GM19023 (cell line): Measurements from ENCODE around the gene CRIM1.

ENCODE experiments used
- ATAC-seq: cut with Tn5 transposase; IDR thresholded peaks from one replicate; pipeline ENCODE4 v1.9.1; 2021; ENCODE audit warnings: mild to moderate bottlenecking, moderate library complexity; ENCODE audit not compliant: unreplicated experiment

Gene CRIM1

DNA sequence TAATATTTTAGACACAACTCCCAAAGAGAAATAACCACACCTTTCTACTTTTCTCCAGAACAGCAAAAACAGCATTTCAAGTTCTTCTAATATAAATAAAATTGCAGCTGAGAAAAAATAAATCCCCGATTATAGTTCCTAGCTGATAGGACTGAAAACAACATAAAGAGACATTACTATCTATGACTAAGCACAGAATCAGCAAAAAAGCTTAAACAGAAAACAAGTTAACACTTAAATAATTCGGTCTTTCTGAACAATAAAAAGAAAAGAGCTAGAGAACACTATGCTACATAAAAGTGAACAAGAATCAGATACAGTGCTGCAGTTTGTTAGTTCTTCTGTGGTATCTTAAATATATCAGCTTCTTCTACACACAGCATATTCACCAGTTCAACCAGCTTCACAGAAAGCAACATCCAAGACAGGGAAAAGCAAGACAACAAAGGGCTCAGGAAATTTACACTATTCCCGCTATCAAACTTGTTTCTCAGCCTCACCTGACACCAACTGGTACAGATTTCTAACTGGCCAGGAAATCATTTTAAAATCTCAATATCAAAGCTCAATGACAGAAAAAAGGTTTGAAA is 213.8 kb downstream of the CRIM1 start:
- ATAC-seq, result no peak

GRCh38 chr2:36570416-36570815 is 214.8 kb downstream of the CRIM1 start:
- no peak for ATAC-seq

GRCh38 chr2:36572054-36572718 is 216.6 kb downstream of the CRIM1 start:
- ATAC-seq, result no peak

DNA sequence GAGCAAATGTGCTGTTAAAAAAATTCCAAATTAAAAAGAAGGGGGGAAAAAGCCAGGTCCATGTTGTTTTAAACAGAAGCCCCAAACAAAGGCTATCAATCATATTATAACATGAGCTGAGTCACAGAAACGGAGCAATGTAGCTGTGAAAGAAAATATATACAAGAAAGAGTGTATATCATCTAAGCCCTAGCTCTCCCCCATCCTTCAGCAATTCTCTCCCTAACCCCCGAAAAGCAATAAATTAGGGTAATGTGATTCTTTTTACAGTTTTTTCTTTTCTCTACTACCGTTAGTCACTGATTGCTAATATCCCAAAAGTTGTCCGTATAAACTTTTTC is 217.1 kb downstream of the CRIM1 start:
- ATAC-seq, result no peak

DNA sequence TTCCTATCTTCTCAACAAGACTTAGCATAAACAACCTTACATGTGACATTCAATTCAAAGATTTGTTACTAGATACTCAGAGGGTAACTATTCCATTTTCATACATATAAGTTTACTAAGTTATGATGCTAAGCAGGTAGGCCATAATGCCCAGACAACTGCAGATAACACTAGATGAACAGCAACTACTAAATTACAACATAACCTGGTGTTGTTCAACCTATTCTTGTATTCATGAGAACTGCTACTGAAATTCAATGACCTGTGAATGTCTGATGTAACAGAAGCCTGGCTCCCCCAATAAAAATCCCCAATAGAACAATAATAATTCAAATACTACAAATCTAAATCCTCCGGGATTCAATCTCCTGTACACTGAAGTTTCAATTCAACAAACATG is 217.6 kb downstream of the CRIM1 start:
- no peak for ATAC-seq

DNA sequence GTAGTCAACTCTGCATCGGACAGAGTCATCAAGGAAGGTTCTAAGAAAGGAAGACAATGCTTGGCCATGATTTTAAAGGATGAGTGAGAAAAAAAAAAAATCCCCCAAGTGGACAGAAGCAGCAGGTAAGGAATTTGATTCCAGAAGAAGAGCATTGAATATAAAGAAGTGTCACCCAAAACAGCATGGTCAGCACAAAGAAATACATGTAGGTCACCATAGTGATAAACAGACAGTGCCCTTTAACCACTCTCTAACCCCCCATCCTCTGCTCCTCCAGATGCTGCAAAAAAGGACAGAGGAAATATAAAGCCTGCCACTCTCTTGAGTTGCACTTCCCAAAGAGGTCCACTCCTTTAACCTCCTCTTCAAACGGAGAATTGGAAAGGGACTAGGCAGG is 219.0 kb downstream of the CRIM1 start:
- ATAC-seq, result no peak

DNA sequence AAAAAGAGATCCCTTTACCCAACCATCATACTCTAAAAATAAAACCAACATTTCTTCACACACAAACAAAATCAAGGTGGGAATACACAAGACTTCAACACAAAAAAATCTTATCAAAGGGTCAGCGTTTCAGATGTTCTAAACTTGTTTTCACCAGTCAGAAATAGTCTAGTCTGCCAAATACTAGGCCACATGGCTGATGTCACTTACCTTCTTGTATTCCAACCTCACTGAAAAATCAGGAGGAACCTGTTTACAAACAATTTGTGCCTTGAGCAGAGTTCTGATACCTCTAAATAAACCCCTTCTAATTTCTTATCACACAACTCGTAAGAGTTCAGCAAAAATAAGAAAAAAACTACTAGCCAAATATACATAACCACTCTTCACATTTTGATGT is 222.3 kb downstream of the CRIM1 start:
- no peak for ATAC-seq

GRCh38 chr2:36578343-36579296 is 223.0 kb downstream of the CRIM1 start:
- no peak for ATAC-seq

DNA sequence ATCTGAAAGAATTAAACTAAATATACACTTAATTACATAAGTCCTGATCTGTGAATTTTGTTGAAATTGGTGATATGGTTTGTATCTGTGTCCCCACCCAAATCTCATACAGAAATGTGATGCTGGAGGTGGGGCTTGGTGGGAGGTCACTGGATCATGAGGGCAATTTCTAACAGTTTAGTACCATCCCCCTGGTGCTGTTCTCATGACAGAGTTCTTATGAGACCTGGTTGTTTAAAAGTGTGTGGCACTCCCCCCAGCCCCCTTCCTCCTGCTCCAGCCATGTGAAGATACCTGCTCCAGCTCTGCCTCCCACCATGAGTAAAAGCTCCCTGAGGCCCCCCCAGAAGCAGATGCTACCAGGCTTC is 223.7 kb downstream of the CRIM1 start:
- ATAC-seq, result no peak

GRCh38 chr2:36582538-36582937 is 227.0 kb downstream of the CRIM1 start:
- ATAC-seq, result no peak

GRCh38 chr2:36582951-36583350 is 227.4 kb downstream of the CRIM1 start:
- no peak for ATAC-seq

- ATAC-seq, result no peak
Observed at GRCh38 chr2:36584148-36584794, 228.7 kb downstream of the CRIM1 start.

GRCh38 chr2:36586672-36587071 is 231.1 kb downstream of the CRIM1 start:
- ATAC-seq, result no peak

GRCh38 chr2:36587101-36587500 is 231.5 kb downstream of the CRIM1 start:
- ATAC-seq, result no peak

- no peak for ATAC-seq
Observed at GRCh38 chr2:36587556-36587955, 232.0 kb downstream of the CRIM1 start.

- ATAC-seq, result no peak
Observed at GRCh38 chr2:36589230-36589630, 233.7 kb downstream of the CRIM1 start.

DNA sequence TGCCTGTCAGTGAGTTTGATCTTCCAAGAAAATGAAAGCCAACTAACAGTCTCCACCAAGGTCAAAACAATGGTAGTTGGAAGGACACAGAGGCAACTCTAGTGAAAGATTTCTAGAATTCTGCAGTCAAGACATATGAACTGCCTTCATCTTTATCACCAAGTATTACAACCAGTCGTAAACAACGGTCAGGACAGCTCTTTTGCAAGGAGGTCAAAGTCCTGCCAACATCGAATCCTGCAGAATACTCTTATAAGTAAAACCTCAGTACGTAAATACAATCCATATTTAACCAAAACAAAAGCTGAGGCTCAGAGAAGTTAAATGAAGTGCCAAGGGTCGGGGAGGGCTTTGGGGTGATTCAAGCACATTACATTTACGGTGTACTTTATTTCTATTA is 239.3 kb downstream of the CRIM1 start:
- no peak for ATAC-seq

DNA sequence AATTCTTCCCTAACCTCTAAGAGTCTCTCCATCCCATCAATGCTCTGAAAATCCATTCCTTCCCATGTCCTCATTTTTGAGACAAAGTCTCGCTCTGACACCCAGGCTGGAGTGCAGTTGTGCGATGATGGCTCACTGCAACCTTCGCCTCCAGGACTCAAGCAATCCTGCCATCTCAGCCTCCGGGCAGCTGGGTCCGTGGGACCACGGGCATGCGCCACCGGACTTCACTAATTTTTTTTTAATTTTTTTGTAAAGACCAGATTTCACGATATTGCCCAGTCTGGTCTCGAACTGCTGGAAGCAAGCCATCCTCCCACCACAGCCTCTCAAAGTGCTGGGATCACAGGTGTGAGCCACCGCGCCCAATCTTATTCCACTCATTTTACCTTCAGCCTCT is 240.8 kb downstream of the CRIM1 start:
- ATAC-seq, result no peak

GRCh38 chr2:36597003-36597531 is 241.5 kb downstream of the CRIM1 start:
- ATAC-seq, result no peak

DNA sequence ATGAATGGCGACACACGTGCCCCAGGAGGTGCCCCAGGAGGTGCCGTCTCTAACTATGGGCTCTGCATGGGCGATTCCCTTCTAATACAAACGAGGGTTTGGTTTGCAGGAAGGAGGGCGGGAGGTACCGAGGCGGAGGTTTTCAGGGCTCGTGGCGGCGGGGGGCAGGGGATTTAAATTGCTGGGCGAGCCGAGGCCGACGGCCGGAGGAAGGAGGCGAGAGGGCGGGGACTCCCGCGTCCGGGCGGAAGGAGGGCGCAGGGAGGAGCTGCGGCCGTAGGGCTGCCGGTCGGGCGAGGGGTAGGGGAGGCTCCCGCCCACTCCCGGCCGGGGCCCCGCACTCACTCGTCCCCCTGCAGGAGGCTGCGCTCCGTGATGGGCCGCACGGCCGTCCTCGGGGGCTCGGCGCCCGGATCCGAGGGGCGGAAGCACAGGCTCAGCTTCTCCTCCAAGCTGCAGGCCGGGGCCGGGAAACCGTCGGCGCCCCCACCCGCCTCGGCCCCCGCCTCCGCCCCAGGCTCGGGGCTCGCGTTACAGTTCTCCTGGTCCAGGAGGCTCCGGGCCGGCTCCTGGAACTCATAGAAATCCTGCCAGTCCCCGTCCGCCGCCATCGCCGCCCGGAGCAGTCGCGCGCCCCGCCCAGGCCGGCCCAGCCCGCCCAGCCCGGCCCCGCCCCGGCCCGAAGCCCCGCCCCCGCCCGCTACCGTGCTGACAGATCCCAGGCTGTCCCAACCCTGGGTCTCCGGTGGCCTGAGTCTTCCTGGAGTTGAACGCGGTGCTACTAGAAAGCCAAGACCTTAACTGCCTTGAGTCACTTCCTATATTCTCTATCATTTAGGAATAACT is 242.2 kb downstream of the CRIM1 start, which contains the start of gene FEZ2:
FEZ2 (minus strand) TSS at position 637 of the 846 bp plus-strand sequence; CDS start at position 611, 26 bp downstream.
- ATAC-seq, result peak; percentile 99
